Breast epithelium (tissue), 4 donors: ENCODE data around the gene RIMBP2. TPM values are rescaled to one million over a fixed set of nuclear protein-coding genes. Genes with fewer than 3 reads are reported as not detected.

Experiments used
- DNase-seq, 2 donors: peaks; one replicate each; pipeline ENCODE4 v3.0.0-alpha.2; 2019; ENCODE audit warnings: low spot score in 2 of 2
- H3K27ac ChIP-seq, 2 donors: fragments of 200-600 bp; sonication (generic) in 1 of 2; one replicate each; pipeline ENCODE4 v1.5.1; 2016 to 2019; ENCODE audit warnings: mild to moderate bottlenecking in 1 of 2
- H3K27me3 ChIP-seq, 2 donors: fragments of 200-600 bp; sonication (generic) in 1 of 2; one replicate each; pipeline versions ENCODE4 v1.5.1 to v1.6.0; 2017 to 2019; ENCODE audit warnings: control low read depth in 1 of 2, mild to moderate bottlenecking in 1 of 2
- H3K36me3 ChIP-seq: fragments of 200-600 bp; one replicate; pipeline ENCODE4 v1.5.1; 2019
- H3K4me1 ChIP-seq, 2 donors: fragments of 200-600 bp; sonication (generic); one replicate each; pipeline ENCODE4 v1.5.1; 2016 to 2019; ENCODE audit warnings: control low read depth in 1 of 2
- H3K4me3 ChIP-seq, 3 donors: fragments of 200-600 bp; sonication (generic); 1 replicate in 2 of 3; 2 replicates in 1 of 3; pipeline ENCODE4 v1.5.1; 2016 to 2019; ENCODE audit warnings: mild to moderate bottlenecking in 3 of 3, moderate library complexity in 2 of 3
- H3K9me3 ChIP-seq, 2 donors: fragments of 200-600 bp; sonication (generic) in 1 of 2; one replicate each; pipeline ENCODE4 v1.5.1; 2016 to 2019; ENCODE audit warnings: control low read depth in 1 of 2
- POLR2A ChIP-seq: fragments of 450-650 bp; IDR thresholded peaks from one replicate; pipeline ENCODE4 v1.6.1; 2016; ENCODE audit warnings: antibody characterized with exemption, mild to moderate bottlenecking, moderate library complexity
- POLR2AphosphoS5 ChIP-seq, 3 donors: sonication (generic); formaldehyde crosslinking; IDR thresholded peaks; one replicate each; pipeline ENCODE4 v1.6.1; 2017; ENCODE audit warnings: antibody characterized with exemption in 3 of 3
- intact Hi-C: fragments of 100-400 bp; cut with DNase I; formaldehyde crosslinking; loops from one replicate; pipeline ENCODE4 v1.15.1; 2023; ENCODE audit warnings: low total_unique reads
- total RNA-seq, 3 donors: library from RNA; depleted of rRNA; stranded (reverse); fragments of >200 nt; gene quantifications; one replicate each; pipeline ENCODE4 v1.1.0, GENCODE V29; 2016
- TF ChIP-seq, protein P1 (sequence below), 3 donors: fragments of 450-650 bp; IDR thresholded peaks; one replicate each; pipeline ENCODE4 v1.5.1; 2016 to 2017; ENCODE audit warnings: antibody characterized with exemption in 3 of 3, mild to moderate bottlenecking in 3 of 3, moderate library complexity in 3 of 3

The RIMBP2 gene
- total RNA-seq, 3 donors from 2014 or later = under 0.01 to 0.59 (median under 0.01) TPM

DNA sequence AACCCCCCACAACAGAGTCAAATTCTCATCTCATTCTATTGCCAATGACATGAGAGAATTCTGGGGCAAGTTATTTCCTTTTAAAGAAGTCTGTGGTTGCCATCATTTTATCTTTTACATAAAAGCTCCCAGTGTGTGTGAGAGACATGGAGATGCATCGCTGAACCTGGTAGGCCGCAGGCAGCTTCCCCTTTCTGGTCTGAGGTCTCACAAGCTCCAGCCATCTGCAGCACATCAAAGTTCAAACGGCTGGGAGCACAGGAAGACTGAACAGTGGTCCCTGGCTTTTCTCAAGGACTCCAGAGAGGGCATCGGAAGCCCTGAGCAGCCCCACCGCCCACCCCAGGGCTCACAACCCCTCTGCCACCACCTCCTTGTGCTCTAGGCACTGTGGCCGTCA, 141.7 kb downstream of the RIMBP2 start:
- DNase-seq = no peak
- no peaks in the 10 kb centered on the region for H3K4me1 ChIP-seq
- intact Hi-C loops = no loop called here
- H3K4me3 ChIP-seq = no peak overlapping the region
- peaks cover 0 to 12% of the 10 kb centered on the region in 2 donors for H3K9me3 ChIP-seq
- no peaks in the 10 kb centered on the region for H3K27me3 ChIP-seq
- TF ChIP-seq POLR2AphosphoS5 (IDR thresholded peaks at IDR 0.05) (no peak), POLR2A (no peak)
- TF ChIP-seq, protein P1, sequence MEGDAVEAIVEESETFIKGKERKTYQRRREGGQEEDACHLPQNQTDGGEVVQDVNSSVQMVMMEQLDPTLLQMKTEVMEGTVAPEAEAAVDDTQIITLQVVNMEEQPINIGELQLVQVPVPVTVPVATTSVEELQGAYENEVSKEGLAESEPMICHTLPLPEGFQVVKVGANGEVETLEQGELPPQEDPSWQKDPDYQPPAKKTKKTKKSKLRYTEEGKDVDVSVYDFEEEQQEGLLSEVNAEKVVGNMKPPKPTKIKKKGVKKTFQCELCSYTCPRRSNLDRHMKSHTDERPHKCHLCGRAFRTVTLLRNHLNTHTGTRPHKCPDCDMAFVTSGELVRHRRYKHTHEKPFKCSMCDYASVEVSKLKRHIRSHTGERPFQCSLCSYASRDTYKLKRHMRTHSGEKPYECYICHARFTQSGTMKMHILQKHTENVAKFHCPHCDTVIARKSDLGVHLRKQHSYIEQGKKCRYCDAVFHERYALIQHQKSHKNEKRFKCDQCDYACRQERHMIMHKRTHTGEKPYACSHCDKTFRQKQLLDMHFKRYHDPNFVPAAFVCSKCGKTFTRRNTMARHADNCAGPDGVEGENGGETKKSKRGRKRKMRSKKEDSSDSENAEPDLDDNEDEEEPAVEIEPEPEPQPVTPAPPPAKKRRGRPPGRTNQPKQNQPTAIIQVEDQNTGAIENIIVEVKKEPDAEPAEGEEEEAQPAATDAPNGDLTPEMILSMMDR (IDR thresholded peaks at IDR 0.05) = no peak
- no peaks in the 10 kb centered on the region for H3K36me3 ChIP-seq
- H3K27ac ChIP-seq = no peak overlapping the region

DNA sequence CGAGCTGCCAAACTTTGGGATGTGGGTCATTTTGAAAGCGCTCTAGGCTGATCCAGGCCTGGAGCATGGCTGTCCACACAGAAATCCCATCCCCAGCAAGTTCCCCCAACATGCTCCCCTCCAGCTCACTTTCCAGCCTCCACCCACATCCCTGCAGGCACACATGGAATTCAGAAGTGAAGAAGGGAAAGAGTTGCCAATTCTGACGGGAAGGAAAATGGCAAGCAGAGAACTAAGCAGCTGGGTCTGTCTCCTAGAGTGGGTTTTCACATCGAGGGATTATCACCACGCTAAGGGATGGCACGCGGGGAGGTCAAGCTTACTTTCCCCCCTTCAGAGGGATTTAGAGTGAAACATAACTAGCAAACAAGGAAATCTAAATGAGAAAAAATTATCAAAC, 142.3 kb downstream of the RIMBP2 start:
- peaks cover 0 to 12% of the 10 kb centered on the region in 2 donors for H3K9me3 ChIP-seq
- no peaks in the 10 kb centered on the region for H3K27me3 ChIP-seq
- no peaks in the 10 kb centered on the region for H3K36me3 ChIP-seq
- no peak for TF ChIP-seq POLR2A
- no peak for TF ChIP-seq POLR2AphosphoS5 (IDR thresholded peaks at IDR 0.05)
- TF ChIP-seq, protein P1 (IDR thresholded peaks at IDR 0.05) = no peak
- no peaks in the 10 kb centered on the region for H3K4me1 ChIP-seq
- intact Hi-C loops = no loop called here
- H3K4me3 ChIP-seq = no peak overlapping the region
- no peak for DNase-seq
- H3K27ac ChIP-seq = no peak overlapping the region

DNA sequence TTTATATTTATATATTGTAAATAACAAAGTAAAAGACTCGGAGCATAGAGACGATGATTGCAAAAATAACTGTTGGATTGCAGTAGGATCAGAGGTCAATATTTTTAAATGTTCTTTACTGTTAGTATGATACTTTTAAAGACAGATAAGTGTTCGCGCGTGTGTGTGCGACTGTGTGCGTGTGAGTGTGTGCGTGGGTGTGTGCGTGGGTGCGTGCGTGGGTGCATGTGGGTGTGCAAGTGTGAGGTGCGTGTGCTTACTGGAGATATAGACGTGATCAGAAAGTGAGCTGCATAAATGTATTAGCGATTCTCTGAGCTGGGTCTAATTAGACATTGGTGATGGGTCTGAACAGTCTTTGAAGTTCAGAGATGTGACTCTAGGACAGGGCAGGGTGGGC, 142.9 kb downstream of the RIMBP2 start:
- Histone ChIP-seq H3K4me1 (no peaks in the 10 kb centered on the region), H3K36me3 (no peaks in the 10 kb centered on the region), H3K9me3 (peaks cover 0 to 12% of the 10 kb centered on the region in 2 donors), H3K27ac (no peak overlapping the region), H3K4me3 (no peak overlapping the region), H3K27me3 (no peaks in the 10 kb centered on the region)
- intact Hi-C loops = no loop called here
- no peak for DNase-seq
- TF ChIP-seq POLR2AphosphoS5 (IDR thresholded peaks at IDR 0.05) (no peak), POLR2A (no peak)
- TF ChIP-seq, protein P1 (IDR thresholded peaks at IDR 0.05) = no peak

DNA sequence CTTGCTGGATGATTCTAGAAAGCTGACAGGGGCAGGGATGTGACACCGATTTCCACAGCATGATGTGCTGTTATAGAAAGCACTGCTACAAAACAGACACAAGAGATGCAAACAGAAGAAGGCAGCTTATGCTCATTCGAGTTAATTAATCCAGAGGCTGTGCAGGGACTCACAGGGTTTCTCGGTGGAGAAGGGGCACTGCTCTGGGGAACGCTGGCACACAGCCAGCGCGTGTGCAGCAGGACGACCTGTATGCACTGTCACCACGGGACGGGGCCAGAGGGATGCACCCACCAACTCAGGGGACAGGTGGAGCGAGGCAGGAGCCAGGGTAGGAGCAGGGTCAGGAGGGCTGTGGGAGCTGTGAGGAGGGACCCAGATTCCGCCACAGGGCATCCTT, 143.5 kb downstream of the RIMBP2 start:
- H3K4me3 ChIP-seq = no peak overlapping the region
- TF ChIP-seq, protein P1 (IDR thresholded peaks at IDR 0.05) = no peak
- intact Hi-C loops = no loop called here
- no peaks in the 10 kb centered on the region for H3K27me3 ChIP-seq
- no peak overlapping the region for H3K27ac ChIP-seq
- DNase-seq = no peak
- no peaks in the 10 kb centered on the region for H3K4me1 ChIP-seq
- H3K36me3 ChIP-seq = no peaks in the 10 kb centered on the region
- H3K9me3 ChIP-seq = peaks cover 0 to 14% of the 10 kb centered on the region in 2 donors

DNA sequence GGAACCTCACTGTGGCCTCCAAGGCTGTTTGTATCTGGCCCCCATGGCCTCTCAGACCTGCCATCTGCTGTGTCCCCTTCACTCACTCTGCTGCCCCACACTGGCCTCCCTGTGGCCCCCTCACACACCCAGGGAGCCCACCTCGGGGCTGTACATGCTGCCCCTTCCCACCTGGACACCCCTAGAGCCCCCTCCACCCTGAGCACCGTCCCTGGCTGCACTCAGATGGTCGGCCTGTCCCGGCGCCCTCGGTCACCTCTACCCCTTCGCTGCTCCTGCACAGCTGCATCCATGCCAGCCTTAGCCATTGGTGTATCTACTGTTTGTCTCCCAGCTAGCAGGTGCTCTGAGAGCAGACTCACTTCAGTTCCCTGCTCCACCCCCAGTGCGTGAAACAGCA, 144.4 kb downstream of the RIMBP2 start:
- Histone ChIP-seq H3K4me3 (no peak overlapping the region), H3K4me1 (no peaks in the 10 kb centered on the region), H3K36me3 (no peaks in the 10 kb centered on the region), H3K27ac (no peak overlapping the region), H3K9me3 (peaks cover 0 to 22% of the 10 kb centered on the region in 2 donors), H3K27me3 (no peaks in the 10 kb centered on the region)
- intact Hi-C loops = no loop called here
- no peak for DNase-seq
- TF ChIP-seq, protein P1 (IDR thresholded peaks at IDR 0.05) = no peak
- TF ChIP-seq POLR2AphosphoS5 (IDR thresholded peaks at IDR 0.05) = no peak
- TF ChIP-seq POLR2A = no peak
